Left lung (tissue), 10 donors: ENCODE data around the gene CAPZA1. TPM values are rescaled to one million over a fixed set of nuclear protein-coding genes. Genes with fewer than 3 reads are reported as not detected.

Source experiments
- ATAC-seq: fragments of 200-7000 bp; cut with Tn5 transposase; one replicate; pipeline ENCODE4 v1.9.1; 2020; ENCODE audit warnings: moderate library complexity
- DNase-seq, 4 donors: peaks; one replicate each; pipeline ENCODE4 v3.0.0-alpha.2; 2013 to 2020
- H3K27ac ChIP-seq, 2 donors: fragments of 200-600 bp; sonication (generic) in 1 of 2; one replicate each; pipeline versions ENCODE4 v1.5.0 to v1.8.0; 2020 to 2021
- H3K27me3 ChIP-seq, 2 donors: fragments of 200-600 bp; sonication (generic) in 1 of 2; one replicate each; pipeline versions ENCODE4 v1.5.0 to v1.8.0; 2020 to 2021
- H3K36me3 ChIP-seq, 2 donors: fragments of 200-600 bp; sonication (generic) in 1 of 2; one replicate each; pipeline versions ENCODE4 v1.5.0 to v1.8.0; 2020 to 2021
- H3K4me1 ChIP-seq, 2 donors: fragments of 200-600 bp; one replicate each; pipeline ENCODE4 v1.8.0; 2021
- H3K4me3 ChIP-seq, 2 donors: fragments of 200-600 bp; sonication (generic) in 1 of 2; one replicate each; pipeline versions ENCODE4 v1.5.0 to v1.8.0; 2020 to 2021; ENCODE audit warnings: mild to moderate bottlenecking in 1 of 2
- H3K9me3 ChIP-seq, 2 donors: fragments of 200-600 bp; sonication (generic) in 1 of 2; one replicate each; pipeline versions ENCODE4 v1.5.0 to v1.8.0; 2020 to 2021
- intact Hi-C, 2 donors: fragments of 100-400 bp; cut with DNase I; formaldehyde crosslinking; loops; one replicate each; pipeline versions ENCODE4 v1.11.2 to v1.14.2; 2022
- polyA plus RNA-seq, 6 donors: library from polyadenylated mRNA; unstranded; fragments of 120-200 nt; gene quantifications; one replicate each; pipeline ENCODE4 v1.2.1, GENCODE V29; 2013; ENCODE audit not compliant: insufficient read length in 6 of 6
- total RNA-seq, 2 donors: library from RNA; stranded (reverse); fragmentation: NEBNext Ultra II Directional; extraction: Animal tissue kit (Norgen Biotek cat#: 25700); gene quantifications; one replicate each; pipeline ENCODE4 v1.2.1, GENCODE V29; 2021
- TF ChIP-seq, protein P1 (sequence below), 2 donors: fragments of 200-600 bp; sonication (generic) in 1 of 2; IDR thresholded peaks; one replicate each; pipeline versions ENCODE4 v1.5.0 to v1.8.0; 2021; ENCODE audit warnings: antibody characterized with exemption in 2 of 2
- donor health status: DM: no; HTN: yes; CAD: no.
- donor health status: DM: no; HTN: no; CAD: no.

Gene CAPZA1
- total and polyA plus RNA-seq, 8 donors, result 122 to 167 (median 146) TPM

GRCh38 chr1:112702067-112702395 is 82.4 kb downstream of the CAPZA1 start:
- TF ChIP-seq, protein P1, sequence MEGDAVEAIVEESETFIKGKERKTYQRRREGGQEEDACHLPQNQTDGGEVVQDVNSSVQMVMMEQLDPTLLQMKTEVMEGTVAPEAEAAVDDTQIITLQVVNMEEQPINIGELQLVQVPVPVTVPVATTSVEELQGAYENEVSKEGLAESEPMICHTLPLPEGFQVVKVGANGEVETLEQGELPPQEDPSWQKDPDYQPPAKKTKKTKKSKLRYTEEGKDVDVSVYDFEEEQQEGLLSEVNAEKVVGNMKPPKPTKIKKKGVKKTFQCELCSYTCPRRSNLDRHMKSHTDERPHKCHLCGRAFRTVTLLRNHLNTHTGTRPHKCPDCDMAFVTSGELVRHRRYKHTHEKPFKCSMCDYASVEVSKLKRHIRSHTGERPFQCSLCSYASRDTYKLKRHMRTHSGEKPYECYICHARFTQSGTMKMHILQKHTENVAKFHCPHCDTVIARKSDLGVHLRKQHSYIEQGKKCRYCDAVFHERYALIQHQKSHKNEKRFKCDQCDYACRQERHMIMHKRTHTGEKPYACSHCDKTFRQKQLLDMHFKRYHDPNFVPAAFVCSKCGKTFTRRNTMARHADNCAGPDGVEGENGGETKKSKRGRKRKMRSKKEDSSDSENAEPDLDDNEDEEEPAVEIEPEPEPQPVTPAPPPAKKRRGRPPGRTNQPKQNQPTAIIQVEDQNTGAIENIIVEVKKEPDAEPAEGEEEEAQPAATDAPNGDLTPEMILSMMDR (IDR thresholded peaks at IDR 0.05), result no peak
- H3K27me3 ChIP-seq, result peaks cover 0 to 15% of the 10 kb centered on the region in 2 donors
- intact Hi-C loops, result loop anchor here in 1 of 2 donors (10.0 kb wide), 2 partner anchors 77 to 307 kb away; partner anchors contain the start of gene CTTNBP2NL
- H3K9me3 ChIP-seq, result no peaks in the 10 kb centered on the region
- DNase-seq, result no peak
- H3K4me1 ChIP-seq, result peaks cover 41 to 72% of the 10 kb centered on the region in 2 donors
- H3K4me3 ChIP-seq, result no peak overlapping the region
- H3K36me3 ChIP-seq, result peaks cover 0 to 51% of the 10 kb centered on the region in 2 donors
- ATAC-seq, result no peak
- H3K27ac ChIP-seq, result peak overlapping the region; percentile 66 to 94

- Histone ChIP-seq H3K27me3 (peaks cover 0 to 20% of the 10 kb centered on the region in 2 donors), H3K9me3 (no peaks in the 10 kb centered on the region), H3K4me3 (no peak overlapping the region), H3K27ac (peak overlapping the region; percentile 66 to 94), H3K4me1 (peaks cover 44 to 77% of the 10 kb centered on the region in 2 donors), H3K36me3 (peaks cover 0 to 48% of the 10 kb centered on the region in 2 donors)
- TF ChIP-seq, protein P1 (IDR thresholded peaks at IDR 0.05), result no peak
- intact Hi-C loops, result loop anchor here in 1 of 2 donors (10.0 kb wide), 2 partner anchors 78 to 308 kb away; partner anchors contain the start of gene CTTNBP2NL
- ATAC-seq, result no peak
- DNase-seq, result no peak
Measured at GRCh38 chr1:112702420-112703261, 83.0 kb downstream of the CAPZA1 start.

DNA sequence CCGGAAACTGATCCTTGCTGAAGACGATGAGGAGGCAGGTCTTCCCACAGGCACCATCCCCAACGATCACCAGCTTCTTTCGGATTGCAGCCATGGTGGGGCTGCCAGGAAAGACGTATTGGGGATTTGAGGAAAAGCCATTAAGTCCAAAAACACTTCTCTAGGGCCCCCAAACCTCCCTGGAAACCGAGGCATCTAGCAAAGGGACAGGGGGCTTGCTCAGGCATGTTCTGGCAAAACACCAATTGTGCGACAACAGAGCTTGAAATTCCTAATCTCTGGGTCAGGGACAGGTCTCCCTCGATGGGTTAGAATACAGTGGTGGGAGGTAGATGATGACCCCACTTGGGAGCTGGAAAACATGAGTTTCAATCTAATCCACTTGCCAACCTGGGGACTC is 84.1 kb downstream of the CAPZA1 start:
- no peaks in the 10 kb centered on the region for H3K9me3 ChIP-seq
- peaks cover 0 to 37% of the 10 kb centered on the region in 2 donors for H3K36me3 ChIP-seq
- H3K27ac ChIP-seq, result peak overlapping the region in 1 of 2 donors; percentile 60
- peaks cover 0 to 26% of the 10 kb centered on the region in 2 donors for H3K27me3 ChIP-seq
- peaks cover 47 to 78% of the 10 kb centered on the region in 2 donors for H3K4me1 ChIP-seq
- intact Hi-C loops, result loop anchor here in 1 of 2 donors (10.0 kb wide), 2 partner anchors 79 to 309 kb away; partner anchors contain the start of gene CTTNBP2NL
- peak overlapping the region in 1 of 2 donors; percentile 91 for H3K4me3 ChIP-seq
- DNase-seq (no peak), ATAC-seq (no peak)
- TF ChIP-seq, protein P1 (IDR thresholded peaks at IDR 0.05), result no peak

- no peaks in the 10 kb centered on the region for H3K9me3 ChIP-seq
- TF ChIP-seq, protein P1 (IDR thresholded peaks at IDR 0.05), result no peak
- ATAC-seq (no peak), DNase-seq (no peak)
- H3K36me3 ChIP-seq, result peaks cover 0 to 31% of the 10 kb centered on the region in 2 donors
- intact Hi-C loops, result loop anchor here in 1 of 2 donors (10.0 kb wide), 2 partner anchors 80 to 310 kb away; partner anchors contain the start of gene CTTNBP2NL
- H3K27ac ChIP-seq, result peak overlapping the region; percentile 60 to 74
- peaks cover 47 to 71% of the 10 kb centered on the region in 2 donors for H3K4me1 ChIP-seq
- peak overlapping the region; percentile 17 to 91 for H3K4me3 ChIP-seq
- H3K27me3 ChIP-seq, result peaks cover 0 to 26% of the 10 kb centered on the region in 2 donors
Measured at GRCh38 chr1:112704391-112704933, 84.8 kb downstream of the CAPZA1 start.
